HepG2 (cell line): ENCODE data around the gene RAD21L1. TPM values are rescaled to one million over a fixed set of nuclear protein-coding genes. Genes with fewer than 3 reads are reported as not detected.
A peak's percentile ranks its signal among the peaks of the same experiment; 100 is the strongest.

Experiments used
- AGO1 ChIP-seq: fragments of 200-400 bp; formaldehyde crosslinking; IDR thresholded peaks from 2 replicates; pipeline ENCODE4 v1.6.1; 2017; ENCODE audit warnings: mild to moderate bottlenecking, low read depth, low read length, moderate library complexity; ENCODE audit not compliant: poor library complexity, severe bottlenecking
- HDAC1 ChIP-seq: sonication (generic); formaldehyde crosslinking; IDR thresholded peaks from 2 replicates; pipeline ENCODE4 v1.5.1; 2020; ENCODE audit warnings: mild to moderate bottlenecking, missing genetic modification reagents
- HMG20A ChIP-seq: IDR thresholded peaks from 2 replicates; pipeline ENCODE4 v1.6.1; 2016; ENCODE audit warnings: borderline replicate concordance
- JDP2 ChIP-seq: sonication (generic); formaldehyde crosslinking; IDR thresholded peaks from 2 replicates; pipeline ENCODE4 v1.8.1; 2022; ENCODE audit warnings: missing genetic modification reagents, borderline replicate concordance
- MED1 ChIP-seq: sonication (generic); formaldehyde crosslinking; IDR thresholded peaks from 2 replicates; pipeline ENCODE4 v1.4.0; 2020; ENCODE audit warnings: missing genetic modification reagents
- MLLT10 ChIP-seq: sonication (generic); formaldehyde crosslinking; IDR thresholded peaks from 2 replicates; pipeline ENCODE4 v1.4.0; 2020; ENCODE audit warnings: missing genetic modification reagents
- NFKBIZ ChIP-seq: IDR thresholded peaks from 2 replicates; pipeline ENCODE4 v1.6.1; 2018; ENCODE audit warnings: missing genetic modification reagents, missing compliant biosample characterization
- PCBP1 ChIP-seq: fragments of 200-400 bp; formaldehyde crosslinking; IDR thresholded peaks from 2 replicates; pipeline ENCODE4 v1.6.1; 2017; ENCODE audit warnings: mild to moderate bottlenecking, low read depth, low read length, borderline replicate concordance
- RARA ChIP-seq: IDR thresholded peaks from 2 replicates; pipeline ENCODE4 v1.6.1; 2016; ENCODE audit warnings: missing genetic modification reagents, missing compliant biosample characterization
- RFX3 ChIP-seq: IDR thresholded peaks from 2 replicates; pipeline ENCODE4 v1.6.1; 2016; ENCODE audit warnings: missing biosample characterization, missing genetic modification reagents
- SMAD9 ChIP-seq: sonication (generic); formaldehyde crosslinking; IDR thresholded peaks from 2 replicates; pipeline ENCODE4 v1.5.1; 2020; ENCODE audit warnings: mild to moderate bottlenecking, missing genetic modification reagents
- SMYD3 ChIP-seq: sonication (generic); formaldehyde crosslinking; IDR thresholded peaks from 2 replicates; pipeline ENCODE4 v1.8.1; 2023; ENCODE audit warnings: mild to moderate bottlenecking, missing genetic modification reagents
- TBX3 ChIP-seq: fragments of 450-650 bp; IDR thresholded peaks from 2 replicates; pipeline ENCODE4 v1.6.1; 2017; ENCODE audit warnings: antibody characterized with exemption, mild to moderate bottlenecking, inconsistent platforms, borderline replicate concordance
- U2AF1 ChIP-seq: fragments of 200-400 bp; formaldehyde crosslinking; optimal IDR thresholded peaks from 2 replicates; pipeline ENCODE3; 2017; ENCODE audit warnings: mild to moderate bottlenecking, low read depth, low read length
- ZNF296 ChIP-seq: sonication (generic); formaldehyde crosslinking; conservative IDR thresholded peaks from 2 replicates; pipeline ENCODE4 v1.5.0; 2020; ENCODE audit warnings: mild to moderate bottlenecking, missing genetic modification reagents
- ZNF333 ChIP-seq: sonication (generic); formaldehyde crosslinking; IDR thresholded peaks from 2 replicates; pipeline ENCODE4 v1.4.0; 2020; ENCODE audit warnings: mild to moderate bottlenecking, missing genetic modification reagents, borderline replicate concordance
- ZNF383 ChIP-seq: sonication (generic); formaldehyde crosslinking; IDR thresholded peaks from 2 replicates; pipeline ENCODE4 v1.4.0; 2020; ENCODE audit warnings: missing genetic modification reagents, mild to moderate bottlenecking, borderline replicate concordance
- ZNF432 ChIP-seq: sonication (generic); formaldehyde crosslinking; IDR thresholded peaks from 2 replicates; pipeline ENCODE4 v1.5.0; 2020; ENCODE audit warnings: missing genetic modification reagents, mild to moderate bottlenecking, borderline replicate concordance
- ZNF674 ChIP-seq: sonication (generic); formaldehyde crosslinking; IDR thresholded peaks from 2 replicates; pipeline ENCODE4 v1.5.0; 2020; ENCODE audit warnings: low read depth, mild to moderate bottlenecking, missing genetic modification reagents
- ZNF883 ChIP-seq: sonication (generic); formaldehyde crosslinking; IDR thresholded peaks from 2 replicates; pipeline ENCODE4 v1.5.1; 2020; ENCODE audit warnings: mild to moderate bottlenecking, missing genetic modification reagents; ENCODE audit errors: not compliant biosample characterization
- ZSCAN30 ChIP-seq: sonication (generic); formaldehyde crosslinking; IDR thresholded peaks from 2 replicates; pipeline ENCODE4 v1.5.0; 2020; ENCODE audit warnings: mild to moderate bottlenecking, missing genetic modification reagents
- polyA plus RNA-seq, 8 experiments: library from polyadenylated mRNA; depleted of rRNA in 3 of 8; stranded (reverse) in 7 of 8; unstranded in 1 of 8; fragments of >200 nt; fragmentation: Illumina TruSeq in 4 of 8; extraction: Trizol in 4 of 8; gene quantifications; 2 replicates each; pipeline versions ENCODE4 v1.2.1 to v1.2.3, GENCODE V29; 2011 to 2016; ENCODE audit warnings: low read depth in 4 of 8, missing spikeins in 1 of 8, mixed read lengths in 1 of 8; ENCODE audit not compliant: insufficient read depth in 1 of 8
- total RNA-seq, 5 experiments: library from RNA; depleted of rRNA; stranded (reverse); fragments of >200 nt; fragmentation: Illumina TruSeq; extraction: Trizol; gene quantifications; 2 replicates each; pipeline ENCODE4 v1.2.3, GENCODE V29; 2016; ENCODE audit warnings: low read depth in 1 of 5
- TF ChIP-seq, protein P1 (sequence below): sonication (generic); formaldehyde crosslinking; IDR thresholded peaks from 2 replicates; pipeline ENCODE4 v1.4.0; 2020; ENCODE audit warnings: mild to moderate bottlenecking, missing genetic modification reagents
- TF ChIP-seq, protein P2 (sequence below): IDR thresholded peaks from 2 replicates; pipeline ENCODE4 v1.6.1; 2016; ENCODE audit warnings: control low read depth
- TF ChIP-seq, protein P3 (sequence below): sonication (generic); formaldehyde crosslinking; conservative IDR thresholded peaks from 2 replicates; pipeline ENCODE4 v1.8.0; 2022; ENCODE audit warnings: mild to moderate bottlenecking, moderate library complexity, missing genetic modification reagents

The RAD21L1 gene
- total and polyA plus RNA-seq, 2 of the 13 experiments (the other 11 are each of a cell fraction or from before 2014, with no cell fraction given), result not detected

DNA sequence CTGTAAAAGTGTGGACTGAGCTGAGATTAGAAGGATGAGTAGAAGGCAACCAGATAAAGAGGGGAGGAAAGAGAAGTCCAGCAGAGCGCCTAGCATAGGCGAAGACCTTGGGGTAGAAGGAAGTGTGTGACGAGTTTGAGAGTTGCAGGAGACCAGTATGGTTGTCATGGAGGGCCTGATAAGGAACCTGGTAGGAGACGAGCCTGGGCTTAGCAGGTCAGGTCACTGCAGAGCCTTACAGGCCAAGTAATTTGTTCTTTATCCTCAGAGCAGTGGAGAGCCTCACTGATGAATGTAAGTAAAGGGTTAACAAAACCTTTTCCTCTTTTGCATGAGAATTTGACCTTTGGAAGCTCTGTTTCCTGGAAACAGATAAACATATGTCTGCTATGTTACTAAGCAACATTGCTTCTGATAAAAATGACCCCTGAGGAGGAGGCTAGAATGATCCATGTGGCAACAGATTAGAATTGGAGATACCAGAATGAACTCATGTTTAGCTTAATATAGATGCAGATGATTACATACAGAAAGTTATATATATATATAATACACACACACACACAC lies 38.2 kb upstream of the RAD21L1 start (continued):
- TF ChIP-seq, protein P1, sequence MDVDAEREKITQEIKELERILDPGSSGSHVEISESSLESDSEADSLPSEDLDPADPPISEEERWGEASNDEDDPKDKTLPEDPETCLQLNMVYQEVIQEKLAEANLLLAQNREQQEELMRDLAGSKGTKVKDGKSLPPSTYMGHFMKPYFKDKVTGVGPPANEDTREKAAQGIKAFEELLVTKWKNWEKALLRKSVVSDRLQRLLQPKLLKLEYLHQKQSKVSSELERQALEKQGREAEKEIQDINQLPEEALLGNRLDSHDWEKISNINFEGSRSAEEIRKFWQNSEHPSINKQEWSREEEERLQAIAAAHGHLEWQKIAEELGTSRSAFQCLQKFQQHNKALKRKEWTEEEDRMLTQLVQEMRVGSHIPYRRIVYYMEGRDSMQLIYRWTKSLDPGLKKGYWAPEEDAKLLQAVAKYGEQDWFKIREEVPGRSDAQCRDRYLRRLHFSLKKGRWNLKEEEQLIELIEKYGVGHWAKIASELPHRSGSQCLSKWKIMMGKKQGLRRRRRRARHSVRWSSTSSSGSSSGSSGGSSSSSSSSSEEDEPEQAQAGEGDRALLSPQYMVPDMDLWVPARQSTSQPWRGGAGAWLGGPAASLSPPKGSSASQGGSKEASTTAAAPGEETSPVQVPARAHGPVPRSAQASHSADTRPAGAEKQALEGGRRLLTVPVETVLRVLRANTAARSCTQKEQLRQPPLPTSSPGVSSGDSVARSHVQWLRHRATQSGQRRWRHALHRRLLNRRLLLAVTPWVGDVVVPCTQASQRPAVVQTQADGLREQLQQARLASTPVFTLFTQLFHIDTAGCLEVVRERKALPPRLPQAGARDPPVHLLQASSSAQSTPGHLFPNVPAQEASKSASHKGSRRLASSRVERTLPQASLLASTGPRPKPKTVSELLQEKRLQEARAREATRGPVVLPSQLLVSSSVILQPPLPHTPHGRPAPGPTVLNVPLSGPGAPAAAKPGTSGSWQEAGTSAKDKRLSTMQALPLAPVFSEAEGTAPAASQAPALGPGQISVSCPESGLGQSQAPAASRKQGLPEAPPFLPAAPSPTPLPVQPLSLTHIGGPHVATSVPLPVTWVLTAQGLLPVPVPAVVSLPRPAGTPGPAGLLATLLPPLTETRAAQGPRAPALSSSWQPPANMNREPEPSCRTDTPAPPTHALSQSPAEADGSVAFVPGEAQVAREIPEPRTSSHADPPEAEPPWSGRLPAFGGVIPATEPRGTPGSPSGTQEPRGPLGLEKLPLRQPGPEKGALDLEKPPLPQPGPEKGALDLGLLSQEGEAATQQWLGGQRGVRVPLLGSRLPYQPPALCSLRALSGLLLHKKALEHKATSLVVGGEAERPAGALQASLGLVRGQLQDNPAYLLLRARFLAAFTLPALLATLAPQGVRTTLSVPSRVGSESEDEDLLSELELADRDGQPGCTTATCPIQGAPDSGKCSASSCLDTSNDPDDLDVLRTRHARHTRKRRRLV (CRISPR knock-in tag), result no peak
- peak; percentile 43; the same call in 1 of the 2 replicates for TF ChIP-seq HDAC1 (CRISPR knock-in tag)
- TF ChIP-seq ZNF333 (CRISPR knock-in tag), result no peak
- TF ChIP-seq AGO1, result no peak
- TF ChIP-seq SMAD9, result no peak
- TF ChIP-seq ZNF296 (CRISPR knock-in tag), result no peak
- TF ChIP-seq ZNF883 (CRISPR knock-in tag), result no peak
- TF ChIP-seq MLLT10, result no peak
- TF ChIP-seq NFKBIZ (CRISPR knock-in tag), result peak; percentile 76
- TF ChIP-seq ZNF432 (CRISPR knock-in tag), result no peak
- TF ChIP-seq, protein P2, sequence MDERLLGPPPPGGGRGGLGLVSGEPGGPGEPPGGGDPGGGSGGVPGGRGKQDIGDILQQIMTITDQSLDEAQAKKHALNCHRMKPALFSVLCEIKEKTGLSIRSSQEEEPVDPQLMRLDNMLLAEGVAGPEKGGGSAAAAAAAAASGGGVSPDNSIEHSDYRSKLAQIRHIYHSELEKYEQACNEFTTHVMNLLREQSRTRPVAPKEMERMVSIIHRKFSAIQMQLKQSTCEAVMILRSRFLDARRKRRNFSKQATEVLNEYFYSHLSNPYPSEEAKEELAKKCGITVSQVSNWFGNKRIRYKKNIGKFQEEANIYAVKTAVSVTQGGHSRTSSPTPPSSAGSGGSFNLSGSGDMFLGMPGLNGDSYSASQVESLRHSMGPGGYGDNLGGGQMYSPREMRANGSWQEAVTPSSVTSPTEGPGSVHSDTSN (CRISPR knock-in tag), result no peak
- TF ChIP-seq RARA, result peak; percentile 71
- no peak for TF ChIP-seq TBX3
- TF ChIP-seq PCBP1, result no peak
- TF ChIP-seq HMG20A (CRISPR knock-in tag), result peak; percentile 66; the same call in 1 of the 2 replicates
- TF ChIP-seq, protein P3, sequence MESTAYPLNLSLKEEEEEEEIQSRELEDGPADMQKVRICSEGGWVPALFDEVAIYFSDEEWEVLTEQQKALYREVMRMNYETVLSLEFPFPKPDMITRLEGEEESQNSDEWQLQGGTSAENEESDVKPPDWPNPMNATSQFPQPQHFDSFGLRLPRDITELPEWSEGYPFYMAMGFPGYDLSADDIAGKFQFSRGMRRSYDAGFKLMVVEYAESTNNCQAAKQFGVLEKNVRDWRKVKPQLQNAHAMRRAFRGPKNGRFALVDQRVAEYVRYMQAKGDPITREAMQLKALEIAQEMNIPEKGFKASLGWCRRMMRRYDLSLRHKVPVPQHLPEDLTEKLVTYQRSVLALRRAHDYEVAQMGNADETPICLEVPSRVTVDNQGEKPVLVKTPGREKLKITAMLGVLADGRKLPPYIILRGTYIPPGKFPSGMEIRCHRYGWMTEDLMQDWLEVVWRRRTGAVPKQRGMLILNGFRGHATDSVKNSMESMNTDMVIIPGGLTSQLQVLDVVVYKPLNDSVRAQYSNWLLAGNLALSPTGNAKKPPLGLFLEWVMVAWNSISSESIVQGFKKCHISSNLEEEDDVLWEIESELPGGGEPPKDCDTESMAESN, result no peak
- no peak for TF ChIP-seq ZNF383 (CRISPR knock-in tag)
- no peak for TF ChIP-seq U2AF1
- TF ChIP-seq ZNF674, result no peak
- 0 out of 2 replicates have a peak, but pooled peaks have one; percentile 37 for TF ChIP-seq MED1 (CRISPR knock-in tag)
- peak; percentile 86 for TF ChIP-seq RFX3 (CRISPR knock-in tag)
- TF ChIP-seq ZSCAN30, result no peak
- TF ChIP-seq JDP2 (CRISPR knock-in tag), result no peak
- no peak; the same call in 1 of the 2 replicates for TF ChIP-seq SMYD3 (CRISPR knock-in tag)
